T-helper 1 cell treated with Interleukin-12 subunit alpha and Interleukin-12 subunit beta and Interleukin-4 antibody, amounts not matched to agents 30 μg/mL and 1 μg/mL, for 36 hours (primary cell): ENCODE results near the gene ARID3A.

Experiments
- H3K27ac Mint-ChIP-seq: one replicate; pipeline ENCODE4 v1.8.0; 2021; ENCODE audit warnings: mild to moderate bottlenecking, mixed read lengths
- H3K27me3 Mint-ChIP-seq: one replicate; pipeline ENCODE4 v1.8.0; 2021; ENCODE audit warnings: low read depth, mixed read lengths
- H3K36me3 Mint-ChIP-seq: one replicate; pipeline ENCODE4 v1.8.0; 2021; ENCODE audit warnings: low read depth, mixed read lengths
- H3K4me1 Mint-ChIP-seq: one replicate; pipeline ENCODE4 v1.8.0; 2021; ENCODE audit warnings: low read depth, mixed read lengths
- H3K4me3 Mint-ChIP-seq: one replicate; pipeline ENCODE4 v1.8.0; 2021; ENCODE audit warnings: mild to moderate bottlenecking, moderate library complexity, mixed read lengths
- H3K9me3 Mint-ChIP-seq: one replicate; pipeline ENCODE4 v1.8.0; 2021; ENCODE audit warnings: mixed read lengths

Gene ARID3A

GRCh38 chr19:928471-929202 lies 2.8 kb downstream of the ARID3A start:
- peaks cover 7% of the 10 kb centered on the region for H3K4me1 Mint-ChIP-seq
- H3K36me3 Mint-ChIP-seq: no peaks in the 10 kb centered on the region
- H3K27ac Mint-ChIP-seq: no peak overlapping the region
- H3K9me3 Mint-ChIP-seq: no peaks in the 10 kb centered on the region
- H3K27me3 Mint-ChIP-seq: no peaks in the 10 kb centered on the region
- no peak overlapping the region for H3K4me3 Mint-ChIP-seq

GRCh38 chr19:929203-929890 lies 3.5 kb downstream of the ARID3A start:
- H3K27ac Mint-ChIP-seq: no peak overlapping the region
- no peaks in the 10 kb centered on the region for H3K27me3 Mint-ChIP-seq
- H3K36me3 Mint-ChIP-seq: no peaks in the 10 kb centered on the region
- H3K4me1 Mint-ChIP-seq: peaks cover 5% of the 10 kb centered on the region
- H3K4me3 Mint-ChIP-seq: no peak overlapping the region
- no peaks in the 10 kb centered on the region for H3K9me3 Mint-ChIP-seq

- H3K27ac Mint-ChIP-seq: no peak overlapping the region
Measured at GRCh38 chr19:929891-930258, 4.0 kb downstream of the ARID3A start.

GRCh38 chr19:931860-932647 lies 6.2 kb downstream of the ARID3A start:
- Mint-ChIP-seq H3K27ac (no peak overlapping the region), H3K36me3 (no peaks in the 10 kb centered on the region), H3K27me3 (no peaks in the 10 kb centered on the region), H3K9me3 (no peaks in the 10 kb centered on the region), H3K4me3 (no peak overlapping the region), H3K4me1 (peaks cover 6% of the 10 kb centered on the region)

More at GRCh38 chr19:929891-930258, 4.0 kb downstream of the ARID3A start:
- H3K9me3 Mint-ChIP-seq: no peaks in the 10 kb centered on the region
- H3K27me3 Mint-ChIP-seq: no peaks in the 10 kb centered on the region
- no peak overlapping the region for H3K4me3 Mint-ChIP-seq
- no peaks in the 10 kb centered on the region for H3K36me3 Mint-ChIP-seq
- peaks cover 5% of the 10 kb centered on the region for H3K4me1 Mint-ChIP-seq

- Mint-ChIP-seq H3K4me1 (peaks cover 10% of the 10 kb centered on the region), H3K4me3 (peak overlapping the region; percentile 78), H3K9me3 (no peaks in the 10 kb centered on the region), H3K27me3 (no peaks in the 10 kb centered on the region), H3K36me3 (peaks cover 4% of the 10 kb centered on the region), H3K27ac (no peak overlapping the region)
Measured at GRCh38 chr19:932648-933552, 7.1 kb downstream of the ARID3A start.

GRCh38 chr19:933553-933882 lies 7.7 kb downstream of the ARID3A start:
- peaks cover 12% of the 10 kb centered on the region for H3K4me1 Mint-ChIP-seq
- H3K36me3 Mint-ChIP-seq: peaks cover 7% of the 10 kb centered on the region
- H3K27ac Mint-ChIP-seq: no peak overlapping the region
- H3K4me3 Mint-ChIP-seq: no peak overlapping the region
- no peaks in the 10 kb centered on the region for H3K9me3 Mint-ChIP-seq
- H3K27me3 Mint-ChIP-seq: no peaks in the 10 kb centered on the region

GRCh38 chr19:934197-934840 lies 8.5 kb downstream of the ARID3A start:
- Mint-ChIP-seq H3K27ac (no peak overlapping the region), H3K9me3 (no peaks in the 10 kb centered on the region), H3K4me1 (peaks cover 13% of the 10 kb centered on the region), H3K4me3 (no peak overlapping the region), H3K27me3 (no peaks in the 10 kb centered on the region), H3K36me3 (peaks cover 8% of the 10 kb centered on the region)

GRCh38 chr19:934865-935479 lies 9.1 kb downstream of the ARID3A start:
- Mint-ChIP-seq H3K9me3 (no peaks in the 10 kb centered on the region), H3K4me3 (no peak overlapping the region), H3K27me3 (peaks cover under 1% of the 10 kb centered on the region), H3K36me3 (peaks cover 15% of the 10 kb centered on the region), H3K27ac (no peak overlapping the region), H3K4me1 (peaks cover 16% of the 10 kb centered on the region)

GRCh38 chr19:936175-936546 lies 10.3 kb downstream of the ARID3A start:
- no peaks in the 10 kb centered on the region for H3K9me3 Mint-ChIP-seq
- H3K4me1 Mint-ChIP-seq: peaks cover 21% of the 10 kb centered on the region
- peaks cover 5% of the 10 kb centered on the region for H3K27me3 Mint-ChIP-seq
- no peak overlapping the region for H3K4me3 Mint-ChIP-seq
- H3K36me3 Mint-ChIP-seq: peaks cover 19% of the 10 kb centered on the region
- no peak overlapping the region for H3K27ac Mint-ChIP-seq

- H3K4me1 Mint-ChIP-seq: peaks cover 24% of the 10 kb centered on the region
- peak overlapping the region; percentile 49 for H3K4me3 Mint-ChIP-seq
- H3K27me3 Mint-ChIP-seq: peaks cover 5% of the 10 kb centered on the region
- no peaks in the 10 kb centered on the region for H3K9me3 Mint-ChIP-seq
- H3K27ac Mint-ChIP-seq: peak overlapping the region; percentile 62
- peaks cover 21% of the 10 kb centered on the region for H3K36me3 Mint-ChIP-seq
Measured at GRCh38 chr19:937259-937694, 11.4 kb downstream of the ARID3A start.

GRCh38 chr19:938233-938923 lies 12.5 kb downstream of the ARID3A start:
- H3K27me3 Mint-ChIP-seq: peaks cover 5% of the 10 kb centered on the region
- H3K36me3 Mint-ChIP-seq: peaks cover 21% of the 10 kb centered on the region
- H3K9me3 Mint-ChIP-seq: no peaks in the 10 kb centered on the region
- H3K4me3 Mint-ChIP-seq: no peak overlapping the region
- no peak overlapping the region for H3K27ac Mint-ChIP-seq
- peaks cover 22% of the 10 kb centered on the region for H3K4me1 Mint-ChIP-seq

- H3K4me1 Mint-ChIP-seq: peaks cover 22% of the 10 kb centered on the region
- H3K27me3 Mint-ChIP-seq: peaks cover 5% of the 10 kb centered on the region
- H3K27ac Mint-ChIP-seq: no peak overlapping the region
- H3K36me3 Mint-ChIP-seq: peaks cover 21% of the 10 kb centered on the region
- H3K9me3 Mint-ChIP-seq: no peaks in the 10 kb centered on the region
- H3K4me3 Mint-ChIP-seq: no peak overlapping the region
Measured at GRCh38 chr19:939439-939838, 13.6 kb downstream of the ARID3A start.

GRCh38 chr19:939922-940321 lies 14.1 kb downstream of the ARID3A start:
- H3K4me1 Mint-ChIP-seq: peaks cover 22% of the 10 kb centered on the region
- peak overlapping the region; percentile 77 for H3K4me3 Mint-ChIP-seq
- peaks cover 5% of the 10 kb centered on the region for H3K27me3 Mint-ChIP-seq
- no peak overlapping the region for H3K27ac Mint-ChIP-seq
- H3K9me3 Mint-ChIP-seq: no peaks in the 10 kb centered on the region
- peaks cover 21% of the 10 kb centered on the region for H3K36me3 Mint-ChIP-seq
